Activated CD8-positive, alpha-beta T cell treated with anti-CD3 and anti-CD28 coated beads for 36 hours (primary cell): ENCODE data around the gene SHKBP1. TPM values are rescaled to one million over a fixed set of nuclear protein-coding genes. Genes with fewer than 3 reads are reported as not detected.
A peak's percentile ranks its signal among the peaks of the same experiment; 100 is the strongest.

Experiments
- ATAC-seq: fragments of 200-7000 bp; cut with Tn5 transposase; one replicate; pipeline ENCODE4 v1.10.0; 2021; ENCODE audit warnings: mild to moderate bottlenecking, moderate library complexity
- CTCF ChIA-PET: fragments of 350-600 bp; sonication (Branson Sonifier 250); formaldehyde crosslinking; loops from one replicate; lab custom pipeline; 2021; ENCODE audit warnings: antibody characterized with exemption; lab: Charles Lee
- POLR2A ChIA-PET: fragments of 350-600 bp; sonication (Branson Sonifier 250); formaldehyde crosslinking; loops from one replicate; lab custom pipeline; 2021; ENCODE audit warnings: antibody characterized with exemption; lab: Charles Lee
- DNase-seq: peaks from one replicate; pipeline ENCODE4 v3.0.0-alpha.2; 2020
- H3K27ac Mint-ChIP-seq: one replicate; pipeline ENCODE4 v1.8.0; 2021; ENCODE audit warnings: mild to moderate bottlenecking, mixed read lengths
- H3K27me3 Mint-ChIP-seq: one replicate; pipeline ENCODE4 v1.8.0; 2021; ENCODE audit warnings: mixed read lengths
- H3K36me3 Mint-ChIP-seq: one replicate; pipeline ENCODE4 v1.8.0; 2021; ENCODE audit warnings: low read depth, mixed read lengths
- H3K4me1 Mint-ChIP-seq: one replicate; pipeline ENCODE4 v1.8.0; 2021; ENCODE audit warnings: low read depth, mixed read lengths
- H3K4me3 Mint-ChIP-seq: one replicate; pipeline ENCODE4 v1.8.0; 2021; ENCODE audit warnings: mild to moderate bottlenecking, moderate library complexity, mixed read lengths
- H3K9me3 Mint-ChIP-seq: one replicate; pipeline ENCODE4 v1.8.0; 2021; ENCODE audit warnings: mixed read lengths
- CTCF ChIP-seq: fragments of 200-600 bp; IDR thresholded peaks from one replicate; pipeline ENCODE4 v1.8.0; 2022; ENCODE audit warnings: antibody characterized with exemption, mild to moderate bottlenecking
- intact Hi-C: fragments of 100-400 bp; cut with micrococcal nuclease; formaldehyde crosslinking; loops from one replicate; pipeline ENCODE4 v1.10.0; 2022
- total RNA-seq, 2 experiments: library from RNA; stranded (reverse); gene quantifications; one replicate each; pipeline ENCODE4 v1.2.3, GENCODE V29; 2021

The SHKBP1 gene
- total RNA-seq, 2 experiments from 2014 or later = 82.8 to 89.3 TPM

GRCh38 chr19:40607311-40608239, 30.9 kb downstream of the SHKBP1 start:
- no peak for DNase-seq
- Mint-ChIP-seq H3K27me3 (peaks cover 3% of the 10 kb centered on the region), H3K36me3 (no peaks in the 10 kb centered on the region), H3K4me3 (peak overlapping the region; percentile 77), H3K9me3 (no peaks in the 10 kb centered on the region), H3K4me1 (peaks cover 71% of the 10 kb centered on the region), H3K27ac (peak overlapping the region; percentile 32)
- ChIA-PET POLR2A (interaction anchor here (0.5 kb wide), 1 partner anchor 23 kb away, joined by 3 read pairs; no protein-coding TSS in a partner anchor), CTCF (interaction anchor here (3.1 kb wide), 1 partner anchor 28 kb away, joined by 16 read pairs; no protein-coding TSS in a partner anchor)
- TF ChIP-seq CTCF = no peak
- no peak for ATAC-seq
- intact Hi-C loops = no loop called here

DNA sequence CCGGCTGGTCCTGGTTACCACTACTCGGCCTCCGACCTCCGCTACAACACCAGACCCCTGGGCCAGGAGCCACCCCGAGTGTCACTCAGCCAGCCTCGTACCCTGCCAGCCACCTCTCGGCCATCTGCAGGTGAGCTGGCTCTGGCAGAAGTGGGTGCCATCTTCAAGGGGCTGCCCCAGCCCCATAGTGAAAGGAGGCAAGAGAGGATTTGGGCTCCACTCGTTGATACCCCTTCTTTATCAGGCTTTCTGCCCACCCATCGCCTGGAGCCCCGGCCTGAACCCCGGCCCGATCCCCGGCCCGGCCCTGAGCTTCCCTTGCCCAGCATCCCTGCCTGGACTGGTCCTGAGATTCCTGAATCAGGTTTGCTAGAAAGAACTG, 31.6 kb downstream of the SHKBP1 start:
- TF ChIP-seq CTCF = no peak
- ChIA-PET POLR2A (no interaction called here), CTCF (interaction anchor here (3.1 kb wide), 1 partner anchor 27 kb away, joined by 16 read pairs; no protein-coding TSS in a partner anchor)
- H3K27me3 Mint-ChIP-seq = no peaks in the 10 kb centered on the region
- H3K27ac Mint-ChIP-seq = no peak overlapping the region
- no peaks in the 10 kb centered on the region for H3K9me3 Mint-ChIP-seq
- H3K4me3 Mint-ChIP-seq = peak overlapping the region; percentile 77
- DNase-seq = no peak
- intact Hi-C loops = no loop called here
- peaks cover 69% of the 10 kb centered on the region for H3K4me1 Mint-ChIP-seq
- no peak for ATAC-seq
- peaks cover 3% of the 10 kb centered on the region for H3K36me3 Mint-ChIP-seq

GRCh38 chr19:40608957-40609356, 32.3 kb downstream of the SHKBP1 start:
- DNase-seq (no peak), ATAC-seq (no peak)
- intact Hi-C loops = no loop called here
- H3K4me1 Mint-ChIP-seq = peaks cover 61% of the 10 kb centered on the region
- ChIA-PET POLR2A (interaction anchor here (0.5 to 1.6 kb wide), 4 partner anchors 9 to 61 kb away, joined by 3 to 5 read pairs (median 4); no protein-coding TSS in a partner anchor), CTCF (interaction anchor here (1.5 to 3.1 kb wide), 3 partner anchors 9 to 169 kb away, joined by 5 to 17 read pairs (median 16); partner anchors contain the start of genes LTBP4 and RAB4B)
- no peak for TF ChIP-seq CTCF
- H3K36me3 Mint-ChIP-seq = peaks cover 4% of the 10 kb centered on the region
- H3K27me3 Mint-ChIP-seq = no peaks in the 10 kb centered on the region
- peak overlapping the region; percentile 98 for H3K27ac Mint-ChIP-seq
- H3K4me3 Mint-ChIP-seq = peak overlapping the region; percentile 80
- H3K9me3 Mint-ChIP-seq = no peaks in the 10 kb centered on the region

DNA sequence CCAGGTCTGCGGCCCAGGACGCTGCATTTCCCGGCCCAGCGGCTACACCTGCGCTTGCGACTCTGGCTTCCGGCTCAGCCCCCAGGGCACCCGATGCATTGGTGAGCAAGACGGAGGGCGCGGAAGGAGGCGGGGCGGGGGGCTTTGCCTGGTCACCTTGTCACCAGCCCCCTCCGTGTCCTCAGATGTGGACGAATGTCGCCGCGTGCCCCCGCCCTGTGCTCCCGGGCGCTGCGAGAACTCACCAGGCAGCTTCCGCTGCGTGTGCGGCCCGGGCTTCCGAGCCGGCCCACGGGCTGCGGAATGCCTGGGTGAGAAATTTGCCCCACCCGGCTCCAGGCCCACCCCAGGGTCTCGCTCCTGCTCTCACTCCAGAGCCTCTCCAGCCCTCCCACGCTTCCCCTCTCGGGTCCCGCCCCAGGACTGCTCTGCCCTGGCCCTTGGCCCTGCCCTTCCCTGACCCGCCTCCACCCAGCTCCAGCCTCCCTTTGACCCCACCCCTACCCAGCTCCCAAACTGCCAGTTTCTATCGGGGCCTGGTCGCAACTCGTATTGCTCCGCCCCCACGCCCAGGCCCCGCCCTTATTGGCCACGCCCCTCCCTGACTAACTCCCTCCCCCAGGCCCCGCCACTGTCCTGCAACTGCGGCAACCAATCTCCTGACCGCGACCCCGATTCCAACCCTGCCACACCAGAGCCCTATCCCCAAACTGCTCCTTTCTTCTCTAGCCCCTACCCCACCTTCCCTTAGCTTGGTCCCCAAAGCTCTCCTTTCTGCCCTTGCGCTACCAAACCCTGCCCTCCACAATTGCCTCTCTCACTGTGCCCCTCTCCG, 33.1 kb downstream of the SHKBP1 start:
- peak overlapping the region; percentile 98 for H3K27ac Mint-ChIP-seq
- H3K36me3 Mint-ChIP-seq = peaks cover 11% of the 10 kb centered on the region
- H3K9me3 Mint-ChIP-seq = no peaks in the 10 kb centered on the region
- peak overlapping the region; percentile 80 for H3K4me3 Mint-ChIP-seq
- ATAC-seq (peak; percentile 58), DNase-seq (peak; percentile 96)
- no peaks in the 10 kb centered on the region for H3K27me3 Mint-ChIP-seq
- H3K4me1 Mint-ChIP-seq = peaks cover 55% of the 10 kb centered on the region
- intact Hi-C loops = no loop called here
- ChIA-PET POLR2A (interaction anchor here (0.5 to 1.6 kb wide), 6 partner anchors 10 to 61 kb away, joined by 3 to 5 read pairs (median 4); no protein-coding TSS in a partner anchor), CTCF (interaction anchor here (0.7 to 3.1 kb wide), 5 partner anchors 7 to 169 kb away, joined by 3 to 17 read pairs (median 5); partner anchors contain the start of genes LTBP4 and RAB4B)
- TF ChIP-seq CTCF = no peak
